Measurements from ENCODE around the gene GPANK1. TPM values are rescaled to one million over a fixed set of nuclear protein-coding genes. Genes with fewer than 3 reads are reported as not detected.
A peak's percentile ranks its signal among the peaks of the same experiment; 100 is the strongest.

The GPANK1 gene
- total and polyA plus RNA-seq, 2 of the 13 experiments (the other 11 are each of a cell fraction or from before 2014, with no cell fraction given): 15.4 to 22.8 TPM

- no peak for TF ChIP-seq ZNF737 (CRISPR knock-in tag; IDR thresholded peaks at IDR 0.05; ENCODE audit: borderline replicate concordance)
- peak; percentile 62; the same call in 1 of the 2 replicates for TF ChIP-seq MXD4 (CRISPR knock-in tag; IDR thresholded peaks at IDR 0.05)
- 0 out of 2 replicates have a peak, but pooled peaks have one; percentile 51 for TF ChIP-seq GATA4 (IDR thresholded peaks at IDR 0.05; ENCODE audit: borderline replicate concordance, low read depth)
- no peak for TF ChIP-seq CHD4 (IDR thresholded peaks at IDR 0.05; ENCODE audit: borderline replicate concordance, low read length)
- TF ChIP-seq E2F2 (CRISPR knock-in tag; IDR thresholded peaks at IDR 0.05; ENCODE audit: borderline replicate concordance): peak; percentile 96
- 0 out of 4 replicates have a peak, but pooled peaks of 1 of the 2 experiments have one; percentile 61 for TF ChIP-seq ATF4 (CRISPR knock-in tag; IDR thresholded peaks at IDR 0.05)
- TF ChIP-seq PHF8 (CRISPR knock-in tag; IDR thresholded peaks at IDR 0.05): peak; percentile 97
- TF ChIP-seq ZNF383 (CRISPR knock-in tag; IDR thresholded peaks at IDR 0.05; ENCODE audit: borderline replicate concordance): no peak
- no peak for TF ChIP-seq PLSCR1 (CRISPR knock-in tag; IDR thresholded peaks at IDR 0.05; ENCODE audit: borderline replicate concordance)
- TF ChIP-seq SMYD3 (CRISPR knock-in tag; IDR thresholded peaks at IDR 0.05): peak; percentile 97
- TF ChIP-seq U2AF1 (optimal IDR thresholded peaks at IDR 0.05; ENCODE audit: low read depth, low read length): no peak
- no peak for TF ChIP-seq CBFB (CRISPR knock-in tag; IDR thresholded peaks at IDR 0.05)
- TF ChIP-seq SP4 (CRISPR knock-in tag; IDR thresholded peaks at IDR 0.05): no peak; the same call in 1 of the 2 replicates
- TF ChIP-seq JDP2 (CRISPR knock-in tag; IDR thresholded peaks at IDR 0.05; ENCODE audit: borderline replicate concordance): no peak; the same call in 1 of the 2 replicates
- no peak for TF ChIP-seq MYNN (CRISPR knock-in tag; IDR thresholded peaks at IDR 0.05; ENCODE audit: low read depth)
- TF ChIP-seq ZNF30 (CRISPR knock-in tag; IDR thresholded peaks at IDR 0.05): no peak
- no peak for TF ChIP-seq HHEX (CRISPR knock-in tag; IDR thresholded peaks at IDR 0.05)
- no peak for TF ChIP-seq PRDM10 (CRISPR knock-in tag; IDR thresholded peaks at IDR 0.05; ENCODE audit: low read depth)
- TF ChIP-seq ZNF414 (CRISPR knock-in tag; IDR thresholded peaks at IDR 0.05): no peak
- no peak; the same call in 1 of the 2 replicates for TF ChIP-seq SSRP1 (CRISPR knock-in tag; IDR thresholded peaks at IDR 0.05)
- TF ChIP-seq ZFY (CRISPR knock-in tag; IDR thresholded peaks at IDR 0.05): peak; percentile 88
These were observed 922 bp upstream of the GPANK1 start, which contains the start of gene CSNK2B (continued) for GRCh38 chr6:31665501-31666336.

Data from HepG2 (cell line).